ENCODE data around the gene C1orf159. TPM values are rescaled to one million over a fixed set of nuclear protein-coding genes. Genes with fewer than 3 reads are reported as not detected.

Gene C1orf159
- total RNA-seq, 1 donor from 2014 or later, result 31.8 TPM

GRCh38 chr1:1092149-1092855, 23.6 kb downstream of the C1orf159 start:
- peak; percentile 18 to 35 for DNase-seq (ENCODE audit: low spot score in 2 of 2, unreplicated experiment in 2 of 2)
- Mint-ChIP-seq H3K27me3 (ENCODE audit: low read depth) (no peaks in the 10 kb centered on the region), H3K4me1 (no peaks in the 10 kb centered on the region), H3K9me3 (peaks cover 16% of the 10 kb centered on the region), H3K27ac (no peak overlapping the region), H3K36me3 (peaks cover 11% of the 10 kb centered on the region), H3K4me3 (no peak overlapping the region)
- no peak for TF ChIP-seq CTCF (IDR thresholded peaks at IDR 0.05; ENCODE audit: unreplicated experiment)

GRCh38 chr1:1091344-1092148, 24.3 kb downstream of the C1orf159 start:
- peaks cover 15% of the 10 kb centered on the region for H3K9me3 Mint-ChIP-seq
- no peak overlapping the region for H3K27ac Mint-ChIP-seq
- H3K4me1 Mint-ChIP-seq, result no peaks in the 10 kb centered on the region
- H3K27me3 Mint-ChIP-seq (ENCODE audit: low read depth), result no peaks in the 10 kb centered on the region
- DNase-seq (ENCODE audit: low spot score in 2 of 2, unreplicated experiment in 2 of 2), result peak in 1 of 2 experiments; percentile 27
- TF ChIP-seq CTCF (IDR thresholded peaks at IDR 0.05; ENCODE audit: unreplicated experiment), result no peak
- no peak overlapping the region for H3K4me3 Mint-ChIP-seq
- peaks cover 11% of the 10 kb centered on the region for H3K36me3 Mint-ChIP-seq

- Mint-ChIP-seq H3K27me3 (ENCODE audit: low read depth) (no peaks in the 10 kb centered on the region), H3K27ac (no peak overlapping the region), H3K4me1 (no peaks in the 10 kb centered on the region), H3K9me3 (peaks cover 11% of the 10 kb centered on the region), H3K4me3 (no peak overlapping the region), H3K36me3 (peaks cover 11% of the 10 kb centered on the region)
- no peak for TF ChIP-seq CTCF (IDR thresholded peaks at IDR 0.05; ENCODE audit: unreplicated experiment)
- DNase-seq (ENCODE audit: low spot score in 2 of 2, unreplicated experiment in 2 of 2), result peak; percentile 18 to 34
These were observed 25.2 kb downstream of the C1orf159 start for GRCh38 chr1:1090424-1091343.

- Mint-ChIP-seq H3K9me3 (peaks cover 3% of the 10 kb centered on the region), H3K4me3 (no peak overlapping the region), H3K27ac (no peak overlapping the region), H3K36me3 (peaks cover 7% of the 10 kb centered on the region), H3K27me3 (ENCODE audit: low read depth) (no peaks in the 10 kb centered on the region), H3K4me1 (no peaks in the 10 kb centered on the region)
- DNase-seq (ENCODE audit: low spot score in 2 of 2, unreplicated experiment in 2 of 2), result peak; percentile 18 to 30
- no peak for TF ChIP-seq CTCF (IDR thresholded peaks at IDR 0.05; ENCODE audit: unreplicated experiment)
These were observed 26.0 kb downstream of the C1orf159 start for GRCh38 chr1:1089731-1090423.
